ENCODE data around the gene FANCM. TPM values are rescaled to one million over a fixed set of nuclear protein-coding genes. Genes with fewer than 3 reads are reported as not detected.

The FANCM gene
- total RNA-seq, 1 experiment from 2014 or later: 11.9 TPM

GRCh38 chr14:45181329-45181728 is 45.6 kb downstream of the FANCM start:
- no peak overlapping the region for H3K4me3 Mint-ChIP-seq
- Histone ChIP-seq H4K91ac (ENCODE audit: insufficient read length, low read depth, low read length) (no peak overlapping the region), H2AK5ac (ENCODE audit: insufficient read length, low read length) (no peak overlapping the region), H2BK5ac (ENCODE audit: insufficient read length, low read length) (no peak overlapping the region), H2BK15ac (ENCODE audit: low read depth, low read length) (no peak overlapping the region), H3K4me2 (ENCODE audit: insufficient read depth, insufficient read length, low read length) (no peak overlapping the region), H3K9me3 (ENCODE audit: control insufficient read depth, low read depth, low read length) (no peaks in the 10 kb centered on the region), H2BK120ac (ENCODE audit: low read depth, low read length, poor library complexity, severe bottlenecking) (no peak overlapping the region), H4K8ac (replicated peaks; ENCODE audit: insufficient read length, low read depth, low read length) (no peak overlapping the region), H3K9ac (ENCODE audit: extremely low read depth, insufficient read length, low read length) (no peak overlapping the region), H3K4ac (ENCODE audit: low read depth, low read length) (no peak overlapping the region), H3K79me2 (ENCODE audit: insufficient read depth, low read length) (no peaks in the 10 kb centered on the region), H3T11ph (ENCODE audit: low read length) (no peak overlapping the region), H3K23me2 (ENCODE audit: insufficient read length, low read depth, low read length, poor library complexity, severe bottlenecking) (peaks cover 3% of the 10 kb centered on the region), H2BK12ac (ENCODE audit: insufficient read length, low read depth, low read length) (no peak overlapping the region), H4K20me1 (ENCODE audit: control insufficient read depth, insufficient read depth, insufficient read length) (no peaks in the 10 kb centered on the region), H3K18ac (ENCODE audit: insufficient read length, low read depth, low read length) (no peak overlapping the region), H2BK20ac (ENCODE audit: low read depth, low read length, poor library complexity, severe bottlenecking) (no peak overlapping the region), H3K14ac (ENCODE audit: insufficient read depth, low read length) (no peak overlapping the region), H3K4me1 (ENCODE audit: insufficient read depth, low read length) (no peaks in the 10 kb centered on the region), H2AFZ (ENCODE audit: low read length) (no peak overlapping the region), H3K79me1 (ENCODE audit: insufficient read depth, low read depth, low read length, poor library complexity, severe bottlenecking) (no peaks in the 10 kb centered on the region), H3K23ac (ENCODE audit: insufficient read length, low read depth, low read length) (no peak overlapping the region), H3K56ac (ENCODE audit: insufficient read length, low read depth, low read length) (no peak overlapping the region), H3K27me3 (ENCODE audit: insufficient read depth, low read length) (no peaks in the 10 kb centered on the region), H3K27ac (ENCODE audit: insufficient read length, low read depth, low read length) (no peak overlapping the region), H4K5ac (ENCODE audit: insufficient read length, low read depth, low read length) (no peak overlapping the region)
- TF ChIP-seq, protein P1, sequence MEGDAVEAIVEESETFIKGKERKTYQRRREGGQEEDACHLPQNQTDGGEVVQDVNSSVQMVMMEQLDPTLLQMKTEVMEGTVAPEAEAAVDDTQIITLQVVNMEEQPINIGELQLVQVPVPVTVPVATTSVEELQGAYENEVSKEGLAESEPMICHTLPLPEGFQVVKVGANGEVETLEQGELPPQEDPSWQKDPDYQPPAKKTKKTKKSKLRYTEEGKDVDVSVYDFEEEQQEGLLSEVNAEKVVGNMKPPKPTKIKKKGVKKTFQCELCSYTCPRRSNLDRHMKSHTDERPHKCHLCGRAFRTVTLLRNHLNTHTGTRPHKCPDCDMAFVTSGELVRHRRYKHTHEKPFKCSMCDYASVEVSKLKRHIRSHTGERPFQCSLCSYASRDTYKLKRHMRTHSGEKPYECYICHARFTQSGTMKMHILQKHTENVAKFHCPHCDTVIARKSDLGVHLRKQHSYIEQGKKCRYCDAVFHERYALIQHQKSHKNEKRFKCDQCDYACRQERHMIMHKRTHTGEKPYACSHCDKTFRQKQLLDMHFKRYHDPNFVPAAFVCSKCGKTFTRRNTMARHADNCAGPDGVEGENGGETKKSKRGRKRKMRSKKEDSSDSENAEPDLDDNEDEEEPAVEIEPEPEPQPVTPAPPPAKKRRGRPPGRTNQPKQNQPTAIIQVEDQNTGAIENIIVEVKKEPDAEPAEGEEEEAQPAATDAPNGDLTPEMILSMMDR (conservative IDR thresholded peaks at IDR 0.05): no peak
- peaks cover 3 to 11% of the 10 kb centered on the region in 2 experiments; a peak in 3 of 4 replicates for H3K4me1 Mint-ChIP-seq
- no peak for DNase-seq
- H3K27ac Mint-ChIP-seq: no peak overlapping the region
- no peaks in the 10 kb centered on the region for H3K27me3 Mint-ChIP-seq (ENCODE audit: low read depth)
- H3K36me3 Mint-ChIP-seq (ENCODE audit: insufficient read depth in 1 of 3, low read depth in 3 of 3): peaks cover 0 to 7% (median 0%) of the 10 kb centered on the region in 3 experiments; a peak in 2 of 7 replicates
- H3K9me3 Mint-ChIP-seq: no peaks in the 10 kb centered on the region
- whole genome bisulfite sequencing (ENCODE audit: extremely low coverage, insufficient read length, low lambda C conversion rate): no CpG with 5 or more reads among the region's 5 CpGs

Measured in H9 (cell line).